Measurements from ENCODE around the gene NKAIN2.
"Not testable (repeated sequence)": the region's sequence is repeated elsewhere in the genome, so short reads cannot be mapped to it uniquely, and the experiment has no call there.

Gene NKAIN2

GRCh38 chr6:124536157-124536841, 732.6 kb downstream of the NKAIN2 start:
- DNase-seq = no peak

- DNase-seq = no peak
These were observed 733.2 kb downstream of the NKAIN2 start for GRCh38 chr6:124536842-124537191.

DNA sequence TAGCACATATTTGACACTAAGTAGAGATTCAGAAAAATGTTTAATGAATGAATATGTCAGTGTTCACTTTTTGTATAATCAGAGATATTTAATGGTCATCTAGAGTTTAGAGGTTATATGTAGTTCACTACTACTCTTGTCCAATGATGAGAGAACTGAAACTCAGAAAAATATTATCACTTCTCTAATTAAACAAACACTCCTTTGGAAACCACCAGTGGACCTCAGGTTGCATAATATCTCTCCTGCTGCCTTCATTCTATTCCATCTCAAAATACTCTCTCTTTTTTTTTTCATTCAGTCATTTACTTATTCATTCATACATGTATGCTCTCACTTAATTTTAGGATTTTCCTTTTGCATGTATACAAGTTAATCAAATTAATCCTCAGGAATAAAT, 735.4 kb downstream of the NKAIN2 start:
- DNase-seq = no peak

- no peak for DNase-seq
These were observed 737.9 kb downstream of the NKAIN2 start for GRCh38 chr6:124541573-124541972.

DNA sequence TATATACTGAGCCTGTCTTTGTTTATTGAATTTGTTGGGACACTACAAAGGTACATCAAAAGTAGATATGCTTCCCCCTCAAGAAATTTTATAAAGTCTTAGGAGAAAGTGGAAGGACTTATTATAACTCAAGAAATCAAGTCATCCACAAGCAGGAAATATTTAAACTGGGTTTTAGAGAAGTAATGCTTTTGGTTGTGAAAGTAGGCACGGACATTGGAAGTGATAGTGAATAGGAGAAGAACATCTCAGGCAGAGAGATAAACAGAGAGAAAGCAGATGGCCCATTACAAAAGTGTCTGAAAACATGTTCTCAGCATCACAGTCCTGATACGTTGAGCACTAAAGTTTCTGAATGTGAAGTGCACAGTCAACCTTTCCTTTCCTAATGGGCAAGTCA, 742.9 kb downstream of the NKAIN2 start:
- no peak for DNase-seq

- DNase-seq = no peak
These were observed 748.1 kb downstream of the NKAIN2 start for GRCh38 chr6:124551711-124552233.

DNA sequence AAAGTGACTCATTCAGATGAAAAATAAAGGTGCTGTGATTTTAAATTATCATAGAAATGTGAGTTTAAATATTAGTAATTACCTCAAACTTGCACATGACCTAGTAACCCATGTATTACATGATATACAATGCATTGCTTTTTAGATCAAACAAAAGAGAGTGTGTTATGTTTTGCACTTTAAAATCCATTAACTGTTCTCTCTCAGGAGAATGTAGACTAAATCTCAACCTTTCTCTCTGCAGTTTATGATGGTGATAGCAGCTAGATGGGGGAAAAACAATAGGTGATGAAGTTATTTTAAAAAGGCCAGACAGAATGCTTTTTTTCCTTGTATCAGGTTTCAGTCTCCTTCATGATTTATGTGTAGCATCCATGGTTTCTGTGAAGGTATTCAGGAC, 754.2 kb downstream of the NKAIN2 start:
- DNase-seq = no peak

DNA sequence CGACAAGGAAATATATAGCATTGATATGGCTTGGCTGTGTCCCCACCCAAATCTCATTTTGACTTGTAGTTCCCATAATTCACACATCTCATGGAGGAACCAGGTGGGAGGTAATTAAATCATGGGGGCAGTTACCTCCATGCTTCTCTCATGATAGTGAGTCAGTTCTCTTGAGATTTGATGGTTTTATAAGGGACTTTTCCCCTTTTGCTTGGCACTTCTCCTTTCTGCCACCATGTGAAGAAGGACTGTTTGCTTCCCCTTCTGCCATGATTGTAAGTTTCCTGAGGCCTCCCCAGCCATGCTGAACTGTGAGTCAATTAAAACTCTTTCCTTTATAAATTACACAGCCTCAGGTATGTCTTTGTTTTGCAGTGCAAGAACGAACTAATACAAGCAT, 756.4 kb downstream of the NKAIN2 start:
- not testable (repeated sequence) for DNase-seq

DNA sequence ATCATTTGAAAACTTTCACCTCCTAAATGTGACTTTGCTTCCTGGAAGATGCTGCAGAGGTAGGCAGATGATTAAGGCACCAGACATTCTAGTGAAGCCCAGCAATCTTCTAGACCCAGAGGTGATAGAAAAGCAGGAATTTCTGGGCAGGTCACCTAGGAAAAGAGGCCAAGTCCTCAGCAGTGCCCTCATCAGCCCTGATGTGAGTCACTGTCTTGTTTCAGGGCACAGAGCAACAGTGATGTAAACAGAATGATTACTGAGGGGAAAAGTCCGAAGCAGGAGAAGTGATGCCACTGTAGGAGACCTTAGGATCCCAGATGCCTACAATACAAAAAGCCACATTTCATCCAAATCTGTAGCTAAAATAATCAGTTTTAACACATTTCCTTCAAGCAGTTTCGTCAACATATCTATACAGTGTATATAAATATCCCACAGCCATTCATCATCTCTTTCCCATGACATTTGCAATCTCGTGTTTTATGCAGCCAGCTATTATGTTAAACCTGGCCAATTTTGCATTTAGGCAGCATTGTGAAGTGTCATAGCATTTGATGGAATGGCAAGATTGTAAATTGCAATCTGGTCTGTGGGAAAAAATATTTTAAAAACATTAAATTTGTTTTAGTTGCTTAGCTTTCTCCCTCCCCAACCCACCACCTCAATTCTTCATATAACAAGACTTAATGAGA, 757.4 kb downstream of the NKAIN2 start:
- no peak for DNase-seq

DNA sequence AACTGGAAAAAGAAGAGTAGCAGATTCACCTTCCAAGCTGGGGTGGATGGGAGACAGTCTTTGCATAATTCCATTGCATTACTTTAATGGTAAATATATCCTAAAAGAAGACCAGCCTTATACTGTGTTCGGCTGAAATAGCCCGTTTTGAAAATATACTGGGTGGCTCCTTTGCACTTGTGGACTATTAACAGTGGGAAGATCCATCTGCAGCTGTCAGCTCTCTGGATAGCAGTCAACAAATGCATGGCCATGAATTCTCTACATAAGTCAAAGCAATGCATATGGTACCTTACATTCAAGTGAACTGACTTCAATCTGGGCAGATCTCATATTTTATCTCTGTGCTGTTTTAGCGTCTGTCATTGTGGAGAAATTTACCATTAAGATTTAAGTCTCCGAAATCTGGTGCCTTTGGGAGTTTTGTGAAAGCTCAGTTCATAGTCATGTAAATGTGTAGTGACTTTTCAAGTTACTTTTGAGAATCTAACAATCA, 758.0 kb downstream of the NKAIN2 start:
- no peak for DNase-seq

- DNase-seq = not testable (repeated sequence)
These were observed 760.5 kb downstream of the NKAIN2 start for GRCh38 chr6:124564125-124564524.

GRCh38 chr6:124567401-124567800, 763.7 kb downstream of the NKAIN2 start:
- DNase-seq = no peak

DNA sequence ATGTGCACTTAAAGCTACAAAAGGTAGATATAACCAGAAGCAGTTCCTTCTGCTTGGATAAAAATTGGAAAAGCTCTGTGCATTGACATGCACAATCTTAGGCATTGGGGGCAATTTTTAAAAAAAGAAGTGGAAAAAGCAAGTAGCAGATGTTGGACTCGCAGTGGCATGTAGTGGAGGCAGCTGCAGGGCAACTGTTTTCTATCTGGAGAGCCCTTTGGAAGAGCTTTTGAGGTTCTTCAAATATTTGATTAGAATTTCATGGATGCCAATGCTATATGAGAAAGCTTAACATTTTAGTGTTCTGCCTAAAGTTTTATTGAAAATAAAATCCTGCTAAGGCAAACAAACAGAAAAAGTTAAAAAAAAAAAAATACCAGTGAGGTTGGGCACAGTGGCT, 770.3 kb downstream of the NKAIN2 start:
- no peak for DNase-seq

- DNase-seq = no peak
These were observed 774.1 kb downstream of the NKAIN2 start for GRCh38 chr6:124577734-124578281.

GRCh38 chr6:124590001-124590400, 786.3 kb downstream of the NKAIN2 start:
- DNase-seq = no peak

- DNase-seq = peak; percentile 6
These were observed 796.0 kb downstream of the NKAIN2 start for GRCh38 chr6:124599656-124600055.

DNA sequence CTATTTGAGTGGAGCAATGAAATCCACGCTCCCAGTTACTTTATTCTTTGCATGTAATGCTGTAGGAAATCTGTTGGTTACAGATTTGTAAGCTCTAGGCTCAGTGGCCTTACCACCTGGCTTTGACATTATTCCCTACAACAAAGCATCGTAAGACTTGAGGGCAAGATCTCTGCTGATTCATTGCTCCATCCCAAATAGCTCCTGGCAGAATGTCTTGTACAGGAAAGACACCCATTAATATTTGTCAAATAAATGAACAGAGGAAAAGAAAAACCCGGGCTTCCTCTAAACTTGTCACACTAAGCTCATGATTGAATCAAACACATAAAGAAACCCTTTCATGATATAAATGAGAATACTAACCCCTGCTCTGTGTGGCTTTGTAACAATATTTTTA, 801.1 kb downstream of the NKAIN2 start:
- DNase-seq = no peak

GRCh38 chr6:124607119-124607627, 803.5 kb downstream of the NKAIN2 start:
- no peak for DNase-seq

DNA sequence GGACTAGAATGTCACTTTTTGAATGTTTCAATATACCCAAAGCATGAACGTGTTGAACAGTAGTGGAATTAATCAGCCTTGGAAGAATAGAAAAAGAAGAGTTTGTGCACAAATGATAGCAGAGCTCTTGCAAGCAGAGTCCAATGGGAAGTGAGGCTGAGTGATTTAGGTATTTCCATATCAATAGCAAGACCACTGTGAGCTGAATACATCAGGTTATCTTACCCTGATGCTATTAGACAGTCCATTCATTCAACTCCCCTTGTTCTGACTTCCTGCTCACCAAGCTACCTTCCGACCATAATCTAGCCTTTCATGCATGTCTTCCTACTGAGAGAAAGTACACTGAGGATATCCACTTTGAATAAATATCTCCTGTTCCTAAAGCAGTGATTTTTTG, 809.4 kb downstream of the NKAIN2 start:
- DNase-seq = no peak

DNA sequence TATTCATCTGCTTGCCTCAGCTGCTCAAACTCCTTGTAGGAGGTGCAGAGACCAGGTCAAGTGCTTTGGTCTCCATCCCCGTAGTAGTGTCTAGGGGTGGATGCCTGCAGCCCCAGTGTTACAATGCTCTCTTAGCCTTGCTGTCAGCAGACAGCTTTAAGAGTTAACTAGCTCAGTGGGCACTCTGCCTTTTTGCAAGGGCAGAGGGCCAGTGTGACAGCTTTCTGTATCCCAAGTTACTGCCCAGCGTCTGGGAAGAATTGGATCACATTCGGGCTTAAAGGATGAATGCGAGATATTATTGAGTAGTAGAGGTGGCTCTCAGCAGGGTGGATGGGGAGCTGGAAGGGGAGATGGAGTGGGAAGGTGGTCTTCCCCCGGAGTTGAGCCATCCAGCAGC, 818.7 kb downstream of the NKAIN2 start:
- DNase-seq = no peak

GRCh38 chr6:124633655-124634054, 830.0 kb downstream of the NKAIN2 start:
- no peak for DNase-seq

DNA sequence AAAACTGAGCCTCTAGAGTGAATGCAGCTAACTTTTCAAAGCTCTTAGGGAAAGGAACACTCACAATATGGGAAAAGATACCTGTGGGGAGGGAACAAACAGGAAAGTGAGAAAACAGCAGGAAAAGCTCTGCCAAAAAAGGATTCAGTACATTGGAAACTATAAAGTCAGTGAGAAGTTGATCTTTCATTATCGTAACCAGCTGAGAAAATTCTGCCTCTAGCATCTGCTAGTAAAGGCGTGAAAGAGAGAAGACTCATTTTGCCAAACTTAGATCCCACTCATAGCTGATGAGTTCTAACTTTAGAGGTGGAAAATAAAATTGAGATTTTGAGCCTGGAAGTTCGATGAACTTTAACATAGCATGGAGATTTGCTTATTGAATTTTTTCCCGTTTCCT, 836.8 kb downstream of the NKAIN2 start:
- DNase-seq = no peak

GRCh38 chr6:124655866-124656265, 852.2 kb downstream of the NKAIN2 start:
- no peak for DNase-seq

DNA sequence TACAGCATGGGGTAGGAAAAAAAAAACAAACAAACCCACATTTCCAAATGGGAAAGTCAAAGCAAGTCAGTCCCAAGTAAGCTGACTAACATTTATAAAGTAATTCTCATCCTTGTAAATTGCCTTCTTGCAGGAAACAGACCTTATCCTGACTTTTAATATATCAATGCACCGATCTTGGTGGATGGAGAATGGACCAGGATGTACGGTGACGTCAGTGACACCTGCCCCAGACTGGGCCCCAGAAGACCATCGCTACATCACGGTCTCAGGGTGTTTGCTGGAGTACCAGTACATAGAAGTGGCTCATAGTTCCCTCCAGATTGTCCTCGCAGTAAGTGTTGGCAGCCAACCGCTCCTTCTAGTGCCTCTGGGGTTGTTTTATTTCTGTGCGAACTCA, 854.4 kb downstream of the NKAIN2 start:
- no peak for DNase-seq
